Activated CD8-positive, alpha-beta memory T cell treated with anti-CD3 and anti-CD28 coated beads, Interleukin-2, amount 50 U/mL, for 24 hours (primary cell): ENCODE results near the gene TCF4.

Experiments used
- DNase-seq: peaks from one replicate; pipeline ENCODE4 v3.0.0-alpha.2; 2020; ENCODE audit errors: extremely low read depth

Gene TCF4

GRCh38 chr18:55585920-55586561 is 2.0 kb downstream of the TCF4 start:
- no peak for DNase-seq

GRCh38 chr18:55585065-55585919 is 2.7 kb downstream of the TCF4 start:
- DNase-seq: no peak

- DNase-seq: no peak
These were observed 3.8 kb downstream of the TCF4 start for GRCh38 chr18:55584201-55584600.

GRCh38 chr18:55582325-55582724 is 5.7 kb downstream of the TCF4 start:
- DNase-seq: no peak

GRCh38 chr18:55579501-55580270 is 8.3 kb downstream of the TCF4 start:
- DNase-seq: no peak

GRCh38 chr18:55577812-55578539 is 10.0 kb downstream of the TCF4 start:
- DNase-seq: no peak

- DNase-seq: no peak
These were observed 12.0 kb downstream of the TCF4 start for GRCh38 chr18:55576001-55576400.

GRCh38 chr18:55575066-55575465 is 12.9 kb downstream of the TCF4 start:
- no peak for DNase-seq

- DNase-seq: no peak
These were observed 14.6 kb downstream of the TCF4 start for GRCh38 chr18:55573386-55573785.

- no peak for DNase-seq
These were observed 17.0 kb downstream of the TCF4 start for GRCh38 chr18:55570966-55571365.

GRCh38 chr18:55566456-55566935 is 21.5 kb downstream of the TCF4 start:
- DNase-seq: no peak

GRCh38 chr18:55559739-55560138 is 28.3 kb downstream of the TCF4 start:
- no peak for DNase-seq

GRCh38 chr18:55557211-55557610 is 30.8 kb downstream of the TCF4 start:
- no peak for DNase-seq

GRCh38 chr18:55555395-55556027 is 32.5 kb downstream of the TCF4 start:
- DNase-seq: no peak

GRCh38 chr18:55552526-55553189 is 35.3 kb downstream of the TCF4 start:
- no peak for DNase-seq

- no peak for DNase-seq
These were observed 36.8 kb downstream of the TCF4 start for GRCh38 chr18:55551227-55551626.

- DNase-seq: no peak
These were observed 37.5 kb downstream of the TCF4 start for GRCh38 chr18:55550471-55550870.

- no peak for DNase-seq
These were observed 38.4 kb downstream of the TCF4 start for GRCh38 chr18:55549474-55550104.

- DNase-seq: no peak
These were observed 40.3 kb downstream of the TCF4 start for GRCh38 chr18:55547705-55548056.
